HEK293 (cell line): ENCODE results near the gene CAMSAP3.

Experiments
- CTCF ChIA-PET: fragments of 350-600 bp; formaldehyde crosslinking; extraction: SDS; loops from one replicate; lab custom pipeline; 2021; ENCODE audit warnings: antibody characterized with exemption; lab: Yijun Ruan, JAX
- POLR2A ChIA-PET: fragments of 300-600 bp; formaldehyde crosslinking; extraction: SDS; loops from one replicate; lab custom pipeline; 2020; ENCODE audit warnings: antibody characterized with exemption, inconsistent platforms; lab: Yijun Ruan, JAX
- H3K27ac ChIP-seq: fragments of 200-500 bp; sonication (Bioruptor generic); 2 replicates; pipeline ENCODE4 v1.5.1; 2014; ENCODE audit warnings: low read depth, low read length, control low read depth, inconsistent platforms; ENCODE audit errors: extremely low read depth
- H3K36me3 ChIP-seq, 2 experiments: fragments of 200-500 bp in 1 of 2; sonication (Bioruptor generic) in 1 of 2; 1 replicate in 1 of 2; 2 replicates in 1 of 2; pipeline ENCODE4 v1.5.1; 2014 to 2017; ENCODE audit warnings: inconsistent platforms in 2 of 2, low read length in 2 of 2; ENCODE audit not compliant: control insufficient read depth in 2 of 2, insufficient read depth in 1 of 2
- H3K4me1 ChIP-seq: fragments of 200-500 bp; sonication (Bioruptor generic); 2 replicates; pipeline ENCODE4 v1.5.1; 2014; ENCODE audit warnings: mild to moderate bottlenecking, low read length, inconsistent platforms; ENCODE audit not compliant: control insufficient read depth, insufficient read depth
- H3K4me3 ChIP-seq: 2 replicates; pipeline ENCODE4 v1.5.1; 2011; ENCODE audit warnings: low read depth, mild to moderate bottlenecking, control low read depth, low read length, moderate library complexity
- H3K9me3 ChIP-seq: fragments of 200-500 bp; sonication (Bioruptor generic); 2 replicates; pipeline ENCODE4 v1.5.1; 2014; ENCODE audit warnings: low read depth, low read length, inconsistent platforms; ENCODE audit not compliant: control insufficient read depth, insufficient read depth
- PRDM1 ChIP-seq: fragments of 450-650 bp; formaldehyde crosslinking; IDR thresholded peaks from 2 replicates; pipeline ENCODE4; 2016; ENCODE audit warnings: missing biosample characterization, missing genetic modification characterization
- PRDM10 ChIP-seq: fragments of 450-650 bp; formaldehyde crosslinking; IDR thresholded peaks from 2 replicates; pipeline ENCODE4 v1.5.1; 2016; ENCODE audit warnings: missing biosample characterization, missing genetic modification characterization
- TRIM28 ChIP-seq: IDR thresholded peaks from 2 replicates; pipeline ENCODE4 v1.6.1; 2011; ENCODE audit warnings: low read length, control low read depth, borderline replicate concordance
- ZBTB17 ChIP-seq: fragments of 450-650 bp; formaldehyde crosslinking; IDR thresholded peaks from 2 replicates; pipeline ENCODE4 v1.5.1; 2016; ENCODE audit warnings: missing biosample characterization, missing genetic modification characterization
- ZBTB26 ChIP-seq: fragments of 450-650 bp; formaldehyde crosslinking; optimal IDR thresholded peaks from 2 replicates; pipeline ENCODE3; 2016; ENCODE audit warnings: missing biosample characterization, mild to moderate bottlenecking, missing genetic modification characterization
- ZNF112 ChIP-seq: fragments of 450-650 bp; formaldehyde crosslinking; IDR thresholded peaks from 2 replicates; pipeline ENCODE4 v1.5.0; 2017; ENCODE audit warnings: missing biosample characterization, missing genetic modification characterization
- ZNF366 ChIP-seq: fragments of 450-650 bp; formaldehyde crosslinking; conservative IDR thresholded peaks from 2 replicates; pipeline ENCODE4 v1.5.1; 2016; ENCODE audit warnings: missing biosample characterization, missing genetic modification characterization
- ZNF596 ChIP-seq: fragments of 450-650 bp; IDR thresholded peaks from 2 replicates; pipeline ENCODE4 v1.5.0; 2018; ENCODE audit warnings: missing biosample characterization, mild to moderate bottlenecking, missing genetic modification characterization, moderate library complexity
- ZNF600 ChIP-seq: fragments of 450-650 bp; formaldehyde crosslinking; IDR thresholded peaks from 2 replicates; pipeline ENCODE4 v1.5.1; 2016; ENCODE audit warnings: missing biosample characterization, missing genetic modification characterization
- ZNF707 ChIP-seq: fragments of 450-650 bp; formaldehyde crosslinking; IDR thresholded peaks from 2 replicates; pipeline ENCODE4 v1.5.1; 2016; ENCODE audit warnings: missing biosample characterization, missing genetic modification characterization
- TF ChIP-seq, protein P1 (sequence below): fragments of 450-650 bp; formaldehyde crosslinking; IDR thresholded peaks from 2 replicates; pipeline ENCODE4 v1.5.1; 2017; ENCODE audit warnings: missing biosample characterization, missing genetic modification characterization

The CAMSAP3 gene

DNA sequence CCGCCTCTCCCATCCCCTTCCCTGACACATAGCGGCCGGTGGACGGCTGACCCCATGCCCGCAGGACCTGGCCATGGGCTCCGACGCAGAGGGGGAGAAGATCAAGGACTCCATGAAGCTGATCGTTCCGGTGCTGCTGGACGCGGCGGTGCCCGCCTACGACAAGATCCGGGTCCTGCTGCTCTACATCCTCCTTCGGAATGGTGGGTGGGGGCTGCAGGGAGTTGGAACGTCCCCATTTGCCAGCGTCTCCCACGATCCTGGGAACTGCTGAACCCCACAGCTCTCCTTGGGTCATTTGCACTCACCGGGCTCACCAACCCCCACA lies 48.9 kb downstream of the CAMSAP3 start:
- POLR2A ChIA-PET: interaction anchor here (0.6 kb wide), 1 partner anchor 12 kb away, joined by 7 read pairs; no protein-coding TSS in a partner anchor
- no peak overlapping the region for H3K27ac ChIP-seq
- no peak overlapping the region for H3K4me3 ChIP-seq
- TF ChIP-seq, protein P1, sequence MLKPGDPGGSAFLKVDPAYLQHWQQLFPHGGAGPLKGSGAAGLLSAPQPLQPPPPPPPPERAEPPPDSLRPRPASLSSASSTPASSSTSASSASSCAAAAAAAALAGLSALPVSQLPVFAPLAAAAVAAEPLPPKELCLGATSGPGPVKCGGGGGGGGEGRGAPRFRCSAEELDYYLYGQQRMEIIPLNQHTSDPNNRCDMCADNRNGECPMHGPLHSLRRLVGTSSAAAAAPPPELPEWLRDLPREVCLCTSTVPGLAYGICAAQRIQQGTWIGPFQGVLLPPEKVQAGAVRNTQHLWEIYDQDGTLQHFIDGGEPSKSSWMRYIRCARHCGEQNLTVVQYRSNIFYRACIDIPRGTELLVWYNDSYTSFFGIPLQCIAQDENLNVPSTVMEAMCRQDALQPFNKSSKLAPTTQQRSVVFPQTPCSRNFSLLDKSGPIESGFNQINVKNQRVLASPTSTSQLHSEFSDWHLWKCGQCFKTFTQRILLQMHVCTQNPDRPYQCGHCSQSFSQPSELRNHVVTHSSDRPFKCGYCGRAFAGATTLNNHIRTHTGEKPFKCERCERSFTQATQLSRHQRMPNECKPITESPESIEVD: no peak
- TF ChIP-seq ZNF707 (tag by site-specific recombination): no peak
- no peak for TF ChIP-seq PRDM10 (tag by site-specific recombination)
- no peaks in the 10 kb centered on the region for H3K4me1 ChIP-seq
- H3K36me3 ChIP-seq: peaks cover 7 to 17% of the 10 kb centered on the region in 2 experiments; a peak in 2 of 3 replicates
- H3K9me3 ChIP-seq: no peaks in the 10 kb centered on the region
- CTCF ChIA-PET: interaction anchor here (1.1 to 1.3 kb wide), 2 partner anchors 17 to 76 kb away, joined by 3 to 7 read pairs; no protein-coding TSS in a partner anchor

DNA sequence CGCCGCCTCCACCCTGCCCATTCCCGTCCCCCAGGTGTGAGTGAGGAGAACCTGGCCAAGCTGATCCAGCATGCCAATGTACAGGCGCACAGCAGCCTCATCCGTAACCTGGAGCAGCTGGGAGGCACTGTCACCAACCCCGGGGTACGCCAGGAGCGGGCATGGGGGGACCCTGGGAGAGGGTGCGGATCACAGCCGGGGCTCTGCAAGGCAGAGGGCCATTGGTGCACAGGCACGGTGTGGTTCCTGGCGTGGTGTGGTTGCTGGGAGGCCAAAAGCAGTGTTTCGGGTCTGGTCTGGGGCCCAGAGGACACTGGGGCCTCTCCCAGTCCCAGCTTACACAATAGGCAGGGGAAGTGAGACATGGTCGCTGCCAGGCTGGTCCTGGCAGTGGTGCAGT lies 49.5 kb downstream of the CAMSAP3 start:
- CTCF ChIA-PET: interaction anchor here (0.5 to 1.3 kb wide), 3 partner anchors 8 to 77 kb away, joined by 3 to 7 read pairs (median 3); no protein-coding TSS in a partner anchor
- H3K4me1 ChIP-seq: no peaks in the 10 kb centered on the region
- TF ChIP-seq TRIM28: no peak
- peak; percentile 34; the same call in 1 of the 2 replicates for TF ChIP-seq ZNF600 (tag by site-specific recombination)

DNA sequence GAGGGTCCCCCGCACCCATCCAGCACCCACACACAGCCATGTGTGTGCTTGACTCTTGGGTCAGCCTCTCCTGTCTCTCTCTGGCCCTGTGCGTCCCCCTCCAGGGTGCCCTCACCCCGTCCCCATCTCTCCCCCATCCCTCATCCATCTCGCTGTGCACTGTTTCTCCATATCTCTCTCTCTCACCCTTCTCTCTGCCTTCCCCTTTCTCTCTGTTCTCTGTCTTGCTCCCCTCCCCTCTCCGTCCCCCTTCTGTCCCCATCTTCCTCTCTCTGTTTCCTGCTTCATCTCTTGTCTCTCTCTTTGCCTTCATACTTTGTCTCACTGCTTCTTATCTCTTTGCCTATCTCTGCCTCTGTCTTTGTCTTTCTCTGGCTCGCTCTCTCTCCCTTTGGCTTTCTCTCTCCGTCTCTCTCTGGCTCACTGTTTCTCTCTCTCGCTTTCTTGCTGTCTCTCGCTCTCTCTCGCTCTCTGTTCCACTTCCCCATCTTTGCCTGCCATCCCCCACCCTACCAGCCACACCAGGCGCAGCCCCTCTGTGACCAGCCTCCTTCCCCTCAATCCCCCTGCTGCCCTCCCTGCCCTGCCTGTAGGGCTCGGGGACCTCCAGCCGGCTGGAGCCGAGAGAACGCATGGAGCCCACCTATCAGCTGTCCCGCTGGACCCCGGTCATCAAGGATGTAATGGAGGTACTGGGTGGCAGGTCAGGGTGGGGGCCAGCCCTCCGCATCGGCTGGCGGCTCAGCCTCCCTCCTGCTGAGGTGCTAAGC lies 50.2 kb downstream of the CAMSAP3 start:
- ChIA-PET POLR2A (interaction anchor here (0.6 kb wide), 1 partner anchor 305 kb away, joined by 3 read pairs; no protein-coding TSS in a partner anchor), CTCF (interaction anchor here (0.6 kb wide), 1 partner anchor 156 kb away, joined by 3 read pairs; no protein-coding TSS in a partner anchor)
- peaks cover 0 to 8% of the 10 kb centered on the region in 2 experiments; a peak in 1 of 3 replicates for H3K36me3 ChIP-seq
- no peak overlapping the region for H3K4me3 ChIP-seq
- no peaks in the 10 kb centered on the region for H3K9me3 ChIP-seq
- H3K27ac ChIP-seq: no peak overlapping the region
- TF ChIP-seq ZNF596 (peak; percentile 50; the same call in 1 of the 2 replicates), ZNF366 (tag by site-specific recombination) (peak; percentile 57), ZBTB26 (no peak), ZBTB17 (0 out of 2 replicates have a peak, but pooled peaks have one; percentile 24), PRDM1 (tag by site-specific recombination) (peak; percentile 97), ZNF112 (tag by site-specific recombination) (no peak)
- no peaks in the 10 kb centered on the region for H3K4me1 ChIP-seq

More for the DNA sequence above, 49.5 kb downstream of the CAMSAP3 start:
- Histone ChIP-seq H3K36me3 (peaks cover 3 to 11% of the 10 kb centered on the region in 2 experiments; a peak in 2 of 3 replicates), H3K27ac (no peak overlapping the region), H3K9me3 (no peaks in the 10 kb centered on the region), H3K4me3 (no peak overlapping the region)
- POLR2A ChIA-PET: interaction anchor here (0.6 kb wide), 3 partner anchors 11 to 306 kb away, joined by 3 to 7 read pairs (median 4); no protein-coding TSS in a partner anchor
